IMR-90 (cell line): ENCODE results near the gene ZDHHC8.

Experiments used
- MAZ ChIP-seq: IDR thresholded peaks from 2 replicates; pipeline ENCODE4 v1.6.1; 2012; ENCODE audit warnings: low read depth, mild to moderate bottlenecking, low read length, improper control_type of control experiment, moderate library complexity, borderline replicate concordance
- RFX5 ChIP-seq: IDR thresholded peaks from 2 replicates; pipeline ENCODE4 v1.8.0; 2012; ENCODE audit warnings: low read depth, mild to moderate bottlenecking, low read length, moderate library complexity
- TF ChIP-seq, protein P1 (sequence below): conservative IDR thresholded peaks from 2 replicates; pipeline ENCODE4 v1.5.1; 2012; ENCODE audit warnings: mild to moderate bottlenecking, low read depth, low read length, improper control_type of control experiment

DNA sequence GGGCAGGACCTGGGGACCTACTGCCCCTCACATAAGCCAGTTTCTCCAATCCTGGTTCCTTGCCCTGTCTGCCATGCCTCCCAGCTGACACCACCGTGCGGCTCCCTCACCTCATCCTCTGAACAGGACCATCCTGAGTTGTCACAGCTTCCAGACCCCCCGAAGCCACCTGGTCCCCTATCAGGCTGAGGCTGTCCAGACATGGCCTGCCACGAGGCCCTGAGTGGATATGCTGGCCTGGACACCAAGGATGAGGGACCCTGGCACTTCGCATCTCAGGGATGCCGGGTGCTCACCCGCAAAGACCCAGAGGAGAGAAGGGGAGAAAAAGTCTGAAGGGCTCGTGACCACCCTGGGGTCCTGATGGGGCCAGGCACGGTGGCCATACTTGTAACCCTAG lies 35.1 kb downstream of the ZDHHC8 start:
- TF ChIP-seq, protein P1, sequence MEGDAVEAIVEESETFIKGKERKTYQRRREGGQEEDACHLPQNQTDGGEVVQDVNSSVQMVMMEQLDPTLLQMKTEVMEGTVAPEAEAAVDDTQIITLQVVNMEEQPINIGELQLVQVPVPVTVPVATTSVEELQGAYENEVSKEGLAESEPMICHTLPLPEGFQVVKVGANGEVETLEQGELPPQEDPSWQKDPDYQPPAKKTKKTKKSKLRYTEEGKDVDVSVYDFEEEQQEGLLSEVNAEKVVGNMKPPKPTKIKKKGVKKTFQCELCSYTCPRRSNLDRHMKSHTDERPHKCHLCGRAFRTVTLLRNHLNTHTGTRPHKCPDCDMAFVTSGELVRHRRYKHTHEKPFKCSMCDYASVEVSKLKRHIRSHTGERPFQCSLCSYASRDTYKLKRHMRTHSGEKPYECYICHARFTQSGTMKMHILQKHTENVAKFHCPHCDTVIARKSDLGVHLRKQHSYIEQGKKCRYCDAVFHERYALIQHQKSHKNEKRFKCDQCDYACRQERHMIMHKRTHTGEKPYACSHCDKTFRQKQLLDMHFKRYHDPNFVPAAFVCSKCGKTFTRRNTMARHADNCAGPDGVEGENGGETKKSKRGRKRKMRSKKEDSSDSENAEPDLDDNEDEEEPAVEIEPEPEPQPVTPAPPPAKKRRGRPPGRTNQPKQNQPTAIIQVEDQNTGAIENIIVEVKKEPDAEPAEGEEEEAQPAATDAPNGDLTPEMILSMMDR: no peak
- TF ChIP-seq MAZ (no peak), RFX5 (no peak)
